Measurements from ENCODE around the gene TRNAU1AP. TPM values are rescaled to one million over a fixed set of nuclear protein-coding genes. Genes with fewer than 3 reads are reported as not detected.
A peak's percentile ranks its signal among the peaks of the same experiment; 100 is the strongest.

The TRNAU1AP gene
- polyA plus RNA-seq (2012; ENCODE audit: low read depth, missing spikeins) = 20.8 TPM

GRCh38 chr1:28552758-28553663, at the start of gene TRNAU1AP:
TSS of gene TRNAU1AP (plus strand) at chr1:28553085. CDS start at chr1:28553111, 26 bp downstream.
- TF ChIP-seq TAF1 (IDR thresholded peaks at IDR 0.05; ENCODE audit: low read depth, low read length) = peak; percentile 73; the same call in 1 of the 2 replicates
- TF ChIP-seq SPI1 (IDR thresholded peaks at IDR 0.05; ENCODE audit: low read depth, low read length) = no peak
- TF ChIP-seq POU2F2 (IDR thresholded peaks at IDR 0.05; ENCODE audit: low read depth, low read length) = peak; percentile 8; the same call in 1 of the 2 replicates
- TF ChIP-seq POLR2A (IDR thresholded peaks at IDR 0.05; ENCODE audit: low read depth, low read length) = peak; percentile 62; the same call in 1 of the 2 replicates
- TF ChIP-seq POLR2AphosphoS5 (IDR thresholded peaks at IDR 0.05; ENCODE audit: low read depth, low read length) = peak; percentile 42; the same call in 1 of the 2 replicates
- TF ChIP-seq PAX5 (IDR thresholded peaks at IDR 0.05; ENCODE audit: insufficient read depth, low read length, severe bottlenecking) = peak; percentile 42
- DNase-seq (ENCODE audit: insufficient read length, low spot score) = peak; percentile 91
- FAIRE-seq = peak; percentile 76

- FAIRE-seq = no peak
- DNase-seq (ENCODE audit: insufficient read length, low spot score) = no peak
- TF ChIP-seq POLR2AphosphoS5 (IDR thresholded peaks at IDR 0.05; ENCODE audit: low read depth, low read length) (no peak), TAF1 (IDR thresholded peaks at IDR 0.05; ENCODE audit: low read depth, low read length) (no peak), SPI1 (IDR thresholded peaks at IDR 0.05; ENCODE audit: low read depth, low read length) (no peak), POU2F2 (IDR thresholded peaks at IDR 0.05; ENCODE audit: low read depth, low read length) (no peak), PAX5 (IDR thresholded peaks at IDR 0.05; ENCODE audit: insufficient read depth, low read length, severe bottlenecking) (no peak), POLR2A (IDR thresholded peaks at IDR 0.05; ENCODE audit: low read depth, low read length) (no peak)
Measured at GRCh38 chr1:28503117-28503516, 49.8 kb upstream of the TRNAU1AP start.

- DNase-seq (ENCODE audit: insufficient read length, low spot score) = peak; percentile 77
- peak; percentile 83 for FAIRE-seq
- TF ChIP-seq POU2F2 (IDR thresholded peaks at IDR 0.05; ENCODE audit: low read depth, low read length) (peak; percentile 89), POLR2AphosphoS5 (IDR thresholded peaks at IDR 0.05; ENCODE audit: low read depth, low read length) (peak; percentile 100), POLR2A (IDR thresholded peaks at IDR 0.05; ENCODE audit: low read depth, low read length) (peak; percentile 100), PAX5 (IDR thresholded peaks at IDR 0.05; ENCODE audit: insufficient read depth, low read length, severe bottlenecking) (no peak), TAF1 (IDR thresholded peaks at IDR 0.05; ENCODE audit: low read depth, low read length) (peak; percentile 99), SPI1 (IDR thresholded peaks at IDR 0.05; ENCODE audit: low read depth, low read length) (no peak)
Measured at GRCh38 chr1:28505406-28506187, 47.3 kb upstream of the TRNAU1AP start, which contains the start of gene RCC1. TSS of gene RCC1 (plus strand) at chr1:28506043. CDS start at chr1:28529867, 23,824 bp downstream.

GRCh38 chr1:28506907-28507246, 46.0 kb upstream of the TRNAU1AP start:
- no peak for TF ChIP-seq TAF1 (IDR thresholded peaks at IDR 0.05; ENCODE audit: low read depth, low read length)
- no peak for TF ChIP-seq SPI1 (IDR thresholded peaks at IDR 0.05; ENCODE audit: low read depth, low read length)
- TF ChIP-seq POU2F2 (IDR thresholded peaks at IDR 0.05; ENCODE audit: low read depth, low read length) = no peak
- no peak for TF ChIP-seq PAX5 (IDR thresholded peaks at IDR 0.05; ENCODE audit: insufficient read depth, low read length, severe bottlenecking)
- TF ChIP-seq POLR2A (IDR thresholded peaks at IDR 0.05; ENCODE audit: low read depth, low read length) = no peak
- no peak for TF ChIP-seq POLR2AphosphoS5 (IDR thresholded peaks at IDR 0.05; ENCODE audit: low read depth, low read length)
- DNase-seq (ENCODE audit: insufficient read length, low spot score) = no peak
- no peak for FAIRE-seq

- DNase-seq (ENCODE audit: insufficient read length, low spot score) (no peak), FAIRE-seq (no peak)
- TF ChIP-seq POLR2AphosphoS5 (IDR thresholded peaks at IDR 0.05; ENCODE audit: low read depth, low read length) (no peak), POU2F2 (IDR thresholded peaks at IDR 0.05; ENCODE audit: low read depth, low read length) (peak; percentile 38; the same call in 1 of the 2 replicates), POLR2A (IDR thresholded peaks at IDR 0.05; ENCODE audit: low read depth, low read length) (peak; percentile 24)
Measured at GRCh38 chr1:28507247-28507645, 45.6 kb upstream of the TRNAU1AP start.

GRCh38 chr1:28507646-28508434, 45.0 kb upstream of the TRNAU1AP start:
- TF ChIP-seq TAF1 (IDR thresholded peaks at IDR 0.05; ENCODE audit: low read depth, low read length) = no peak
- TF ChIP-seq PAX5 (IDR thresholded peaks at IDR 0.05; ENCODE audit: insufficient read depth, low read length, severe bottlenecking) = no peak
- no peak for TF ChIP-seq POU2F2 (IDR thresholded peaks at IDR 0.05; ENCODE audit: low read depth, low read length)
- no peak for TF ChIP-seq SPI1 (IDR thresholded peaks at IDR 0.05; ENCODE audit: low read depth, low read length)
- peak; percentile 55 for TF ChIP-seq POLR2AphosphoS5 (IDR thresholded peaks at IDR 0.05; ENCODE audit: low read depth, low read length)
- no peak; the same call in 1 of the 2 replicates for TF ChIP-seq POLR2A (IDR thresholded peaks at IDR 0.05; ENCODE audit: low read depth, low read length)
- FAIRE-seq = no peak

GRCh38 chr1:28508435-28508754, 44.5 kb upstream of the TRNAU1AP start:
- FAIRE-seq = no peak
- no peak for TF ChIP-seq PAX5 (IDR thresholded peaks at IDR 0.05; ENCODE audit: insufficient read depth, low read length, severe bottlenecking)
- TF ChIP-seq POLR2AphosphoS5 (IDR thresholded peaks at IDR 0.05; ENCODE audit: low read depth, low read length) = peak; percentile 79
- DNase-seq (ENCODE audit: insufficient read length, low spot score) = no peak

More at GRCh38 chr1:28507646-28508434, 45.0 kb upstream of the TRNAU1AP start:
- DNase-seq (ENCODE audit: insufficient read length, low spot score) = no peak

- no peak for DNase-seq (ENCODE audit: insufficient read length, low spot score)
- no peak for FAIRE-seq
- TF ChIP-seq TAF1 (IDR thresholded peaks at IDR 0.05; ENCODE audit: low read depth, low read length) (no peak), POLR2AphosphoS5 (IDR thresholded peaks at IDR 0.05; ENCODE audit: low read depth, low read length) (peak; percentile 97), POLR2A (IDR thresholded peaks at IDR 0.05; ENCODE audit: low read depth, low read length) (peak; percentile 93; the same call in 1 of the 2 replicates), SPI1 (IDR thresholded peaks at IDR 0.05; ENCODE audit: low read depth, low read length) (no peak)
Measured at GRCh38 chr1:28509705-28510272, 43.1 kb upstream of the TRNAU1AP start.
